Trophoblast cell (in vitro differentiated cells and primary cell): ENCODE data around the gene CFAP45.

ENCODE experiments used
- DNase-seq, 2 donors: peaks; one replicate each; pipeline ENCODE4 v3.0.0-alpha.2; 2016
- H2AFZ ChIP-seq: 2 replicates; pipeline ENCODE4 v1.6.1; 2013; ENCODE audit warnings: low read length, moderate library complexity, mild to moderate bottlenecking; ENCODE audit not compliant: insufficient read depth, poor library complexity
- H2AK5ac ChIP-seq: 2 replicates; pipeline ENCODE4 v1.6.1; 2013; ENCODE audit warnings: mild to moderate bottlenecking, low read length
- H2BK120ac ChIP-seq: 2 replicates; pipeline ENCODE4 v1.6.1; 2013; ENCODE audit warnings: low read length, mild to moderate bottlenecking, moderate library complexity; ENCODE audit not compliant: insufficient read depth, poor library complexity
- H2BK12ac ChIP-seq: 2 replicates; pipeline ENCODE4 v1.6.1; 2013; ENCODE audit warnings: mild to moderate bottlenecking, low read length, moderate library complexity
- H2BK5ac ChIP-seq: 2 replicates; pipeline ENCODE4 v1.6.1; 2013; ENCODE audit warnings: low read length, low read depth, moderate library complexity, mild to moderate bottlenecking; ENCODE audit not compliant: poor library complexity
- H3K14ac ChIP-seq: 2 replicates; pipeline ENCODE4 v1.6.1; 2013; ENCODE audit warnings: mild to moderate bottlenecking, low read length
- H3K18ac ChIP-seq: 2 replicates; pipeline ENCODE4 v1.6.1; 2013; ENCODE audit warnings: mild to moderate bottlenecking, low read length
- H3K23ac ChIP-seq: 2 replicates; pipeline ENCODE4 v1.6.1; 2013; ENCODE audit warnings: low read length
- H3K27ac ChIP-seq: 2 replicates; pipeline ENCODE4 v1.5.1; 2013; ENCODE audit warnings: low read depth, mild to moderate bottlenecking, inconsistent platforms, low read length, moderate library complexity
- H3K27me3 ChIP-seq: 2 replicates; pipeline ENCODE4 v1.6.1; 2013; ENCODE audit warnings: inconsistent platforms, mild to moderate bottlenecking, low read length, moderate library complexity; ENCODE audit not compliant: insufficient read depth
- H3K36me3 ChIP-seq, 2 experiments: 1 replicate in 1 of 2; 2 replicates in 1 of 2; pipeline ENCODE4 v1.6.1; 2013; ENCODE audit warnings: low read length in 2 of 2, mild to moderate bottlenecking in 2 of 2, moderate library complexity in 1 of 2; ENCODE audit not compliant: insufficient read depth in 2 of 2, control insufficient read depth in 1 of 2
- H3K4ac ChIP-seq: 2 replicates; pipeline ENCODE4 v1.6.1; 2013; ENCODE audit warnings: low read depth, mild to moderate bottlenecking, low read length, moderate library complexity
- H3K4me1 ChIP-seq, 2 experiments: 1 replicate in 1 of 2; 2 replicates in 1 of 2; pipeline ENCODE4 v1.6.1; 2013; ENCODE audit warnings: low read length in 2 of 2, mild to moderate bottlenecking in 2 of 2, moderate library complexity in 1 of 2; ENCODE audit not compliant: insufficient read depth in 2 of 2, control insufficient read depth in 1 of 2
- H3K4me2 ChIP-seq: 2 replicates; pipeline ENCODE4 v1.6.1; 2013; ENCODE audit warnings: inconsistent platforms, mild to moderate bottlenecking, low read length, moderate library complexity
- H3K4me3 ChIP-seq: 2 replicates; pipeline ENCODE4 v1.5.1; 2013; ENCODE audit warnings: mild to moderate bottlenecking, low read depth, low read length, inconsistent platforms
- H3K79me1 ChIP-seq: one replicate; pipeline ENCODE4 v1.6.1; 2013; ENCODE audit warnings: low read length
- H3K79me2 ChIP-seq: 2 replicates; pipeline ENCODE4 v1.6.1; 2013; ENCODE audit warnings: low read length, mild to moderate bottlenecking; ENCODE audit not compliant: control insufficient read depth, insufficient read depth, poor library complexity
- H3K9ac ChIP-seq: 2 replicates; pipeline ENCODE4 v1.6.1; 2013; ENCODE audit warnings: mild to moderate bottlenecking, low read length
- H3K9me3 ChIP-seq: 2 replicates; pipeline ENCODE4 v1.6.1; 2013; ENCODE audit warnings: low read depth, mild to moderate bottlenecking, control low read depth, inconsistent platforms, low read length; ENCODE audit not compliant: insufficient read depth
- H4K12ac ChIP-seq: 2 replicates; pipeline ENCODE4 v1.6.1; 2013; ENCODE audit warnings: low read depth, mild to moderate bottlenecking, low read length, moderate library complexity
- H4K8ac ChIP-seq: 2 replicates; pipeline ENCODE4 v1.6.1; 2013; ENCODE audit warnings: low read depth, mild to moderate bottlenecking, low read length, moderate library complexity
- H4K91ac ChIP-seq: one replicate; pipeline ENCODE4 v1.6.1; 2013; ENCODE audit warnings: low read depth, mild to moderate bottlenecking, low read length, moderate library complexity
- WGBS: extraction: QIAGEN DNeasy Blood & Tissue Kit; methylation state at CpG from one replicate; pipeline ENCODE4 v1.1.7; 2013; ENCODE audit warnings: missing lambda C conversion rate; ENCODE audit not compliant: insufficient read length, insufficient coverage; ENCODE audit errors: extremely low coverage; 5-methylcytosine and 5-hydroxymethylcytosine counted together

CFAP45 gene

DNA sequence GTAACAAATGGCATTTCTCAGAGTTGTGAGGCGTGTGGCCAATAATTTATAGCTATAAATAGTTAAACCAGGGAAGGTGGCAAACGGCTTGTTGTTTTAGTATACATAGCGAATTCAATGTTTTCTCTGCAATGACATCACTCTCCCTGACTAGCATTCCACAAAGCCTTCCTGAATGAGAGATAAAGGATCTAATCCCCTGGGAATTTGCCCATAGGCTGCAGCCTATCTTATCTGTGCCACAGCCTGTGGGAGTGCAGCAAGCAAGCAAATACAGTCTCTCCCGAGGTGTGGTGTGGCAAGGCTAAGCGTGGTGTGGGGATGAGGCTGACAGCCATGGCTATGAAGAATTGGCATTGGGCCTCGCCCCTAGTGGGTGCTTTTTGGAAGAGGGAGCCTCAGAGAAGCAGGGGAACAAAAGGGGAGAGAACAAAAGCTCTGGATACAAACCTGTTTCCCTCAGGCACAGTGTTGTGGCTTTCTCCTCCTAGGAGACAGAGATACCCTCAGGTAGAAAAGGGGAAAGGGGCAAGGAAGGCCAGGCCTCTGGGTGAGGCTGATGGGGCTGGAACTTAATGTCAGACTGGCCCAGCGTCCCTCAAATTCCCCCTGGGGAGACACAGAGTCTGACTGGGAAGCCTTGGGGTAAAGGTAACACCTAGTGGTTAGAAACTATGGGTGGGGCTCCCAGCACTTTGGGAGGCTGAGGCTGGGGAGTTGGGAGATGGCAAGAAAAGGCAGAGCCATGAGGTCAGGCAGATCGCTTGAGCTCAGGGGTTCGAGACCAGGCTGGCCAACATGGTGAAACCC is 16.5 kb upstream of the CFAP45 start:
- Histone ChIP-seq H2BK12ac (peak overlapping the region; percentile 42), H3K23ac (no peak overlapping the region), H3K27me3 (no peaks in the 10 kb centered on the region), H2AFZ (no peak overlapping the region), H3K36me3 (peaks cover 33 to 35% of the 10 kb centered on the region in 2 experiments), H3K4me2 (peak overlapping the region; percentile 15), H3K4ac (no peak overlapping the region), H3K18ac (no peak overlapping the region), H2BK120ac (peak overlapping the region; percentile 15), H2AK5ac (no peak overlapping the region), H4K91ac (peak overlapping the region; percentile 74), H3K4me3 (no peak overlapping the region), H3K27ac (peak overlapping the region; percentile 68), H3K79me1 (peaks cover 15% of the 10 kb centered on the region), H3K4me1 (peaks cover 31 to 44% of the 10 kb centered on the region in 2 experiments), H3K9ac (no peak overlapping the region), H2BK5ac (peak overlapping the region; percentile 37), H3K79me2 (peaks cover 4% of the 10 kb centered on the region), H4K8ac (no peak overlapping the region), H3K14ac (no peak overlapping the region), H4K12ac (no peak overlapping the region), H3K9me3 (peaks cover 2% of the 10 kb centered on the region)
- DNase-seq = peak; percentile 96 to 98
- no CpG with 5 or more reads among the region's 9 CpGs for WGBS

- H4K8ac ChIP-seq = peak overlapping the region; percentile 11
- H3K23ac ChIP-seq = no peak overlapping the region
- peaks cover 4% of the 10 kb centered on the region for H3K79me2 ChIP-seq
- peak overlapping the region; percentile 33 for H3K14ac ChIP-seq
- H3K36me3 ChIP-seq = peaks cover 32 to 33% of the 10 kb centered on the region in 2 experiments
- H3K27ac ChIP-seq = peak overlapping the region; percentile 68
- H3K18ac ChIP-seq = peak overlapping the region; percentile 38
- no CpG with 5 or more reads among the region's 5 CpGs for WGBS
- H3K9ac ChIP-seq = peak overlapping the region; percentile 24
- no peak overlapping the region for H4K12ac ChIP-seq
- peaks cover 2% of the 10 kb centered on the region for H3K9me3 ChIP-seq
- H3K27me3 ChIP-seq = no peaks in the 10 kb centered on the region
- H3K79me1 ChIP-seq = peaks cover 22% of the 10 kb centered on the region
- H3K4me1 ChIP-seq = peaks cover 38 to 51% of the 10 kb centered on the region in 2 experiments
- no peak overlapping the region for H3K4me3 ChIP-seq
- peak overlapping the region; percentile 74 for H4K91ac ChIP-seq
- peak overlapping the region; percentile 8 for H2BK5ac ChIP-seq
- H2AK5ac ChIP-seq = peak overlapping the region; percentile 11
- H3K4ac ChIP-seq = no peak overlapping the region
- DNase-seq = peak; percentile 90 to 94
- H2BK12ac ChIP-seq = peak overlapping the region; percentile 16
- H2AFZ ChIP-seq = no peak overlapping the region
- no peak overlapping the region for H3K4me2 ChIP-seq
- H2BK120ac ChIP-seq = peak overlapping the region; percentile 15
Measured at GRCh38 chr1:159915571-159916241, 15.7 kb upstream of the CFAP45 start.

DNA sequence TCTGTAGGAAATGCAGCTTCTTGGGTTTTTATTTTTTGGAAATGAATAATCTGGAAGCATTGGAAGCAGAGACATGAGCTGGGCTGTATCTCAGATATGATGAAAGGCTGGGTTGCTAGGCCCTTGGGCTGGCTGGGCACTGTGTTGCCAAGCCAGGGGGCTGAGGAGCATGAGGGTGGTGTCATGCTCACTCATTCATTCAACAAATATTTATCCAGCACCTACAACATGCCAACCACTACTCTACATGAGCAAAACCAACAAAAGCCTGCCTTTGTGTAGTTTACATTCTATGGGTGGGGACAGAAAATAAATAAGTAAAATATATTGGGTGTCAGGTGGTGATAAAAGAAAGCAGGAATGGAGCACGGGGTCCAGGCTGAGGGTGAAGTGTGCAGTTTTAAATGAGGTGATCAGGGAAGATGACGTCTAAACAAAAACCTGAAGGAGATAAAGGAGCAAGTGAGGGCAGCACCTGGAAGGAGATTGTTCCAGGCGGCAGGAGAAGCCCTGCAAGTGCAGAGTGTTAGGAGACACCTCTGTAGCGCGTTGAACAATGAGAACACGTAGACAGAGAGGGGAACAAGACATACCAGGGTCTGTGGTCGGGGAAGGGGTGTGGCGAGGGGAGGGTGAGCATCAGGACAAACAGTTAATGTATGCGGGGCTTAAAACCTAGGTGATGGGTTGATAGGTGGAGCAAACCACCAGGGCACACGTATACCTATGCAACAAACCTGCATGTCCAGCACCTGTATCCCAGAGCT is 14.5 kb upstream of the CFAP45 start:
- DNase-seq = peak; percentile 80 to 87
- Histone ChIP-seq H3K79me1 (peaks cover 30% of the 10 kb centered on the region), H4K12ac (no peak overlapping the region), H2BK5ac (no peak overlapping the region), H4K8ac (no peak overlapping the region), H3K27me3 (no peaks in the 10 kb centered on the region), H3K36me3 (peaks cover 21 to 22% of the 10 kb centered on the region in 2 experiments), H3K4ac (no peak overlapping the region), H2BK12ac (no peak overlapping the region), H3K79me2 (no peaks in the 10 kb centered on the region), H3K18ac (no peak overlapping the region), H3K9me3 (peaks cover 2% of the 10 kb centered on the region), H3K23ac (no peak overlapping the region), H2AFZ (no peak overlapping the region), H2AK5ac (peak overlapping the region; percentile 22), H4K91ac (peak overlapping the region; percentile 47), H3K4me3 (no peak overlapping the region), H3K9ac (no peak overlapping the region), H3K4me2 (no peak overlapping the region), H3K14ac (no peak overlapping the region), H3K27ac (no peak overlapping the region), H2BK120ac (no peak overlapping the region), H3K4me1 (peaks cover 41 to 61% of the 10 kb centered on the region in 2 experiments)
- WGBS = no CpG with 5 or more reads among the region's 10 CpGs

- no peak overlapping the region for H2AK5ac ChIP-seq
- H2BK5ac ChIP-seq = no peak overlapping the region
- peaks cover 2% of the 10 kb centered on the region for H3K9me3 ChIP-seq
- no peak overlapping the region for H3K14ac ChIP-seq
- H2AFZ ChIP-seq = no peak overlapping the region
- no peak overlapping the region for H3K4me2 ChIP-seq
- no peak for DNase-seq
- H4K8ac ChIP-seq = no peak overlapping the region
- no CpG with 5 or more reads among the region's 5 CpGs for WGBS
- no peak overlapping the region for H3K9ac ChIP-seq
- peak overlapping the region; percentile 12 for H2BK12ac ChIP-seq
- H4K91ac ChIP-seq = no peak overlapping the region
- H3K36me3 ChIP-seq = peaks cover 13 to 14% of the 10 kb centered on the region in 2 experiments
- H3K79me2 ChIP-seq = no peaks in the 10 kb centered on the region
- H3K18ac ChIP-seq = no peak overlapping the region
- no peak overlapping the region for H3K27ac ChIP-seq
- H4K12ac ChIP-seq = no peak overlapping the region
- no peak overlapping the region for H2BK120ac ChIP-seq
- no peak overlapping the region for H3K4ac ChIP-seq
- H3K23ac ChIP-seq = no peak overlapping the region
- H3K4me1 ChIP-seq = peaks cover 49 to 69% of the 10 kb centered on the region in 2 experiments
- peaks cover 37% of the 10 kb centered on the region for H3K79me1 ChIP-seq
- no peak overlapping the region for H3K4me3 ChIP-seq
- H3K27me3 ChIP-seq = no peaks in the 10 kb centered on the region
Measured at GRCh38 chr1:159913451-159914192, 13.7 kb upstream of the CFAP45 start.
